ENCODE measurements around the gene CISH.

The CISH gene

GRCh38 chr3:50648313-50648712 lies 36.7 kb upstream of the CISH start:
- no peak overlapping the region for H3K4me3 ChIP-seq (ENCODE audit: low read depth, low read length)
- no peak for DNase-seq (ENCODE audit: low read depth)
- no peak for TF ChIP-seq MYC (IDR thresholded peaks at IDR 0.05; ENCODE audit: low read depth, low read length)
- TF ChIP-seq MAX (IDR thresholded peaks at IDR 0.05; ENCODE audit: low read depth, low read length): no peak
- no peak for TF ChIP-seq CTCF (IDR thresholded peaks at IDR 0.05; ENCODE audit: low read depth, low read length)
- no peak for TF ChIP-seq POLR2A (IDR thresholded peaks at IDR 0.05; ENCODE audit: extremely low read depth, insufficient read length)

GRCh38 chr3:50645378-50645777 lies 33.8 kb upstream of the CISH start:
- DNase-seq (ENCODE audit: low read depth): no peak
- H3K4me3 ChIP-seq (ENCODE audit: low read depth, low read length): no peak overlapping the region
- TF ChIP-seq CTCF (IDR thresholded peaks at IDR 0.05; ENCODE audit: low read depth, low read length) (no peak), MYC (IDR thresholded peaks at IDR 0.05; ENCODE audit: low read depth, low read length) (no peak), POLR2A (IDR thresholded peaks at IDR 0.05; ENCODE audit: extremely low read depth, insufficient read length) (no peak), MAX (IDR thresholded peaks at IDR 0.05; ENCODE audit: low read depth, low read length) (no peak)

GRCh38 chr3:50644561-50644960 lies 33.0 kb upstream of the CISH start:
- no peak for DNase-seq (ENCODE audit: low read depth)
- H3K4me3 ChIP-seq (ENCODE audit: low read depth, low read length): no peak overlapping the region
- no peak for TF ChIP-seq POLR2A (IDR thresholded peaks at IDR 0.05; ENCODE audit: extremely low read depth, insufficient read length)
- TF ChIP-seq CTCF (IDR thresholded peaks at IDR 0.05; ENCODE audit: low read depth, low read length): no peak
- no peak for TF ChIP-seq MAX (IDR thresholded peaks at IDR 0.05; ENCODE audit: low read depth, low read length)
- no peak for TF ChIP-seq MYC (IDR thresholded peaks at IDR 0.05; ENCODE audit: low read depth, low read length)

GRCh38 chr3:50642382-50642781 lies 30.8 kb upstream of the CISH start:
- TF ChIP-seq MYC (IDR thresholded peaks at IDR 0.05; ENCODE audit: low read depth, low read length) (no peak), CTCF (IDR thresholded peaks at IDR 0.05; ENCODE audit: low read depth, low read length) (no peak), POLR2A (IDR thresholded peaks at IDR 0.05; ENCODE audit: extremely low read depth, insufficient read length) (no peak), MAX (IDR thresholded peaks at IDR 0.05; ENCODE audit: low read depth, low read length) (no peak)
- H3K4me3 ChIP-seq (ENCODE audit: low read depth, low read length): no peak overlapping the region
- DNase-seq (ENCODE audit: low read depth): no peak

- TF ChIP-seq CTCF (IDR thresholded peaks at IDR 0.05; ENCODE audit: low read depth, low read length) (no peak), MAX (IDR thresholded peaks at IDR 0.05; ENCODE audit: low read depth, low read length) (no peak), MYC (IDR thresholded peaks at IDR 0.05; ENCODE audit: low read depth, low read length) (no peak), POLR2A (IDR thresholded peaks at IDR 0.05; ENCODE audit: extremely low read depth, insufficient read length) (no peak)
- no peak for DNase-seq (ENCODE audit: low read depth)
- H3K4me3 ChIP-seq (ENCODE audit: low read depth, low read length): no peak overlapping the region
These were observed 27.5 kb upstream of the CISH start for GRCh38 chr3:50639055-50639494.

GRCh38 chr3:50637945-50638344 lies 26.4 kb upstream of the CISH start:
- TF ChIP-seq MAX (IDR thresholded peaks at IDR 0.05; ENCODE audit: low read depth, low read length) (no peak), CTCF (IDR thresholded peaks at IDR 0.05; ENCODE audit: low read depth, low read length) (no peak), POLR2A (IDR thresholded peaks at IDR 0.05; ENCODE audit: extremely low read depth, insufficient read length) (no peak), MYC (IDR thresholded peaks at IDR 0.05; ENCODE audit: low read depth, low read length) (no peak)
- DNase-seq (ENCODE audit: low read depth): no peak
- H3K4me3 ChIP-seq (ENCODE audit: low read depth, low read length): no peak overlapping the region

All from NB4 (cell line).